Ishikawa (cell line): ENCODE results near the gene QSOX1.

Source experiments
- CEBPB ChIP-seq: IDR thresholded peaks from 2 replicates; pipeline ENCODE4 v1.6.1; 2012
- CREB1 ChIP-seq: IDR thresholded peaks from 2 replicates; pipeline ENCODE4 v1.6.1; 2012; ENCODE audit warnings: low read depth
- EGR1 ChIP-seq: IDR thresholded peaks from 2 replicates; pipeline ENCODE4 v1.6.1; 2012
- EP300 ChIP-seq: IDR thresholded peaks from 2 replicates; pipeline ENCODE4 v1.6.1; 2012; ENCODE audit warnings: borderline replicate concordance
- FOXM1 ChIP-seq: IDR thresholded peaks from 2 replicates; pipeline ENCODE4 v1.6.1; 2012; ENCODE audit warnings: low read depth, borderline replicate concordance
- NFIC ChIP-seq: IDR thresholded peaks from 2 replicates; pipeline ENCODE4 v1.6.1; 2012
- RAD21 ChIP-seq: IDR thresholded peaks from 2 replicates; pipeline ENCODE4 v1.6.1; 2012; ENCODE audit warnings: low read depth
- REST ChIP-seq: IDR thresholded peaks from 2 replicates; pipeline ENCODE4 v1.6.1; 2012; ENCODE audit warnings: low read depth, mild to moderate bottlenecking
- TAF1 ChIP-seq: IDR thresholded peaks from 2 replicates; pipeline ENCODE4 v1.6.1; 2012; ENCODE audit warnings: low read depth, mild to moderate bottlenecking
- TEAD4 ChIP-seq: IDR thresholded peaks from 2 replicates; pipeline ENCODE4 v1.6.1; 2012
- YY1 ChIP-seq: IDR thresholded peaks from 2 replicates; pipeline ENCODE4 v1.6.1; 2012; ENCODE audit warnings: low read depth
- ZBTB7A ChIP-seq: IDR thresholded peaks from 2 replicates; pipeline ENCODE4 v1.6.1; 2012; ENCODE audit warnings: low read depth
- TF ChIP-seq, protein P1 (sequence below): IDR thresholded peaks from 2 replicates; pipeline ENCODE4 v1.6.1; 2012
- TF ChIP-seq, protein P2 (sequence below): IDR thresholded peaks from 2 replicates; pipeline ENCODE4 v1.6.1; 2012

- TF ChIP-seq TAF1, result no peak
- TF ChIP-seq, protein P1, sequence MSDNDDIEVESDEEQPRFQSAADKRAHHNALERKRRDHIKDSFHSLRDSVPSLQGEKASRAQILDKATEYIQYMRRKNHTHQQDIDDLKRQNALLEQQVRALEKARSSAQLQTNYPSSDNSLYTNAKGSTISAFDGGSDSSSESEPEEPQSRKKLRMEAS, result no peak
- TF ChIP-seq CREB1, result no peak
- TF ChIP-seq NFIC, result no peak
- no peak for TF ChIP-seq EGR1
- no peak for TF ChIP-seq YY1
- TF ChIP-seq REST, result no peak
- no peak for TF ChIP-seq ZBTB7A
- no peak for TF ChIP-seq EP300
- TF ChIP-seq FOXM1, result no peak
- no peak for TF ChIP-seq CEBPB
- TF ChIP-seq RAD21, result no peak
- no peak for TF ChIP-seq TEAD4
- TF ChIP-seq, protein P2, sequence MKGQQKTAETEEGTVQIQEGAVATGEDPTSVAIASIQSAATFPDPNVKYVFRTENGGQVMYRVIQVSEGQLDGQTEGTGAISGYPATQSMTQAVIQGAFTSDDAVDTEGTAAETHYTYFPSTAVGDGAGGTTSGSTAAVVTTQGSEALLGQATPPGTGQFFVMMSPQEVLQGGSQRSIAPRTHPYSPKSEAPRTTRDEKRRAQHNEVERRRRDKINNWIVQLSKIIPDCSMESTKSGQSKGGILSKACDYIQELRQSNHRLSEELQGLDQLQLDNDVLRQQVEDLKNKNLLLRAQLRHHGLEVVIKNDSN, result no peak
These were observed 35.4 kb downstream of the QSOX1 start for GRCh38 chr1:180190091-180190490.
